ENCODE measurements around the gene CDK7. TPM values are rescaled to one million over a fixed set of nuclear protein-coding genes. Genes with fewer than 3 reads are reported as not detected.

The CDK7 gene
- total and polyA plus RNA-seq, 9 of the 15 experiments (the other 6 are each of a cell fraction or from before 2014, with no cell fraction given): 41.7 to 143 (median 65.3) TPM

DNA sequence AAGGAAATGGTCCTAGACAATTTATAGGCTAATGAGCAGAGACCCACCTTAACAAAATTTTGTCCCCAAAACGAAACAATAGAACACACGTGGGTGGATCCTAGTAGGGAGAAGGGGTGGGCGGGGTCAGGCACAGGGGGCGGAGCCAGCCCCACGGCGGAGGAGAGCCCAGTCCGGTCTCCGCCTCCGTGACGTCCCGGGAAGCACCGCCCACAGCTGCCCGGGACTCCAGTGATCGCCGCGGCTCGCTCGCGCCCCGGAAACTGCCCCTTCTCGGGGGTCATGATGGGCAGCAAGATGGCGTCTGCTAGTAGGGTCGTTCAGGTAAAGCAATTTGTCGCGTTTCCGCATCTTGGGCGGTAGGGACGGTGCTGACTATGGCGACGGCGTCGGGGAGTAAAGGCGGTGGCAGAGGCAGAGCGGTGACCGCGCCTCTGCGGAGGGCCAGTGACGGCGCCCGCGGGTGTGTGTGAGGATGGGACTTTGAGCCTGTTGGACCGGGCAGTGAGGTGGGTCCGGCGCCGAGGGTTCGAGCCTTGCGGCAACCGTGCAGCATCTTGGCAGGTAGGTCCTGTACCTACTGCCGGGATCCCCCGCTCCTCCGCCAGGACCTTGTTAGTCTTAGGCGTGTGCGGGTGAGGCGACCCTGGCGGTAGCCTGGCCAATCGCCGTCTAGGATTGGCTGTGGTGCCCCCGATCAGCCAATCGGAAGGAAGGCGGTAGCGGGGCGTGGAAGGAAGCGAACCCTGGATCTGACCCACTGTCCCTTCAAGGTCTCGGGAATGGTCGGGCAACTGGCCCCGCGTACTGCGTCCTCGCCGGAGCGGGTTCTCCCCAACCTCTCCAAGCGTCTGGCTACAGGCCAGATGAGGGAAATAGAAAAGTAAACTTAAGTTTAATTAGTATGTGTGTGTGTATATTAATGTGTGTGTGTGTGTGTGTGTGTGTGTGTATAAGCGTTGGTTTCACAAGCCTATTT, 16.8 kb upstream of the CDK7 start (continued):
- TF ChIP-seq, protein P1, sequence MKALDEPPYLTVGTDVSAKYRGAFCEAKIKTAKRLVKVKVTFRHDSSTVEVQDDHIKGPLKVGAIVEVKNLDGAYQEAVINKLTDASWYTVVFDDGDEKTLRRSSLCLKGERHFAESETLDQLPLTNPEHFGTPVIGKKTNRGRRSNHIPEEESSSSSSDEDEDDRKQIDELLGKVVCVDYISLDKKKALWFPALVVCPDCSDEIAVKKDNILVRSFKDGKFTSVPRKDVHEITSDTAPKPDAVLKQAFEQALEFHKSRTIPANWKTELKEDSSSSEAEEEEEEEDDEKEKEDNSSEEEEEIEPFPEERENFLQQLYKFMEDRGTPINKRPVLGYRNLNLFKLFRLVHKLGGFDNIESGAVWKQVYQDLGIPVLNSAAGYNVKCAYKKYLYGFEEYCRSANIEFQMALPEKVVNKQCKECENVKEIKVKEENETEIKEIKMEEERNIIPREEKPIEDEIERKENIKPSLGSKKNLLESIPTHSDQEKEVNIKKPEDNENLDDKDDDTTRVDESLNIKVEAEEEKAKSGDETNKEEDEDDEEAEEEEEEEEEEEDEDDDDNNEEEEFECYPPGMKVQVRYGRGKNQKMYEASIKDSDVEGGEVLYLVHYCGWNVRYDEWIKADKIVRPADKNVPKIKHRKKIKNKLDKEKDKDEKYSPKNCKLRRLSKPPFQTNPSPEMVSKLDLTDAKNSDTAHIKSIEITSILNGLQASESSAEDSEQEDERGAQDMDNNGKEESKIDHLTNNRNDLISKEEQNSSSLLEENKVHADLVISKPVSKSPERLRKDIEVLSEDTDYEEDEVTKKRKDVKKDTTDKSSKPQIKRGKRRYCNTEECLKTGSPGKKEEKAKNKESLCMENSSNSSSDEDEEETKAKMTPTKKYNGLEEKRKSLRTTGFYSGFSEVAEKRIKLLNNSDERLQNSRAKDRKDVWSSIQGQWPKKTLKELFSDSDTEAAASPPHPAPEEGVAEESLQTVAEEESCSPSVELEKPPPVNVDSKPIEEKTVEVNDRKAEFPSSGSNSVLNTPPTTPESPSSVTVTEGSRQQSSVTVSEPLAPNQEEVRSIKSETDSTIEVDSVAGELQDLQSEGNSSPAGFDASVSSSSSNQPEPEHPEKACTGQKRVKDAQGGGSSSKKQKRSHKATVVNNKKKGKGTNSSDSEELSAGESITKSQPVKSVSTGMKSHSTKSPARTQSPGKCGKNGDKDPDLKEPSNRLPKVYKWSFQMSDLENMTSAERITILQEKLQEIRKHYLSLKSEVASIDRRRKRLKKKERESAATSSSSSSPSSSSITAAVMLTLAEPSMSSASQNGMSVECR (CRISPR knock-in tag; IDR thresholded peaks at IDR 0.05): 0 out of 2 replicates have a peak, but pooled peaks have one; percentile 64
- TF ChIP-seq ZNF175 (CRISPR knock-in tag; IDR thresholded peaks at IDR 0.05; ENCODE audit: low read depth) (no peak), SUPT5H (IDR thresholded peaks at IDR 0.05) (peak; percentile 97), HIVEP1 (CRISPR knock-in tag; IDR thresholded peaks at IDR 0.05) (no peak), HDAC8 (tag; IDR thresholded peaks at IDR 0.05) (no peak), XRCC4 (IDR thresholded peaks at IDR 0.05; ENCODE audit: extremely low read depth, insufficient read depth, insufficient read length) (no peak), ZNF584 (CRISPR knock-in tag; IDR thresholded peaks at IDR 0.05; ENCODE audit: low read depth) (no peak), PTBP1 (IDR thresholded peaks at IDR 0.05; ENCODE audit: low read depth, low read length) (no peak), ZKSCAN8 (CRISPR knock-in tag; IDR thresholded peaks at IDR 0.05) (no peak), FOS (IDR thresholded peaks at IDR 0.05; ENCODE audit: extremely low read depth, insufficient read length) (peak; percentile 77), ZNF785 (CRISPR knock-in tag; IDR thresholded peaks at IDR 0.05) (no peak), NR3C1 (CRISPR knock-in tag; IDR thresholded peaks at IDR 0.05) (no peak), TEAD1 (CRISPR knock-in tag; IDR thresholded peaks at IDR 0.05) (0 out of 4 replicates have a peak, but pooled peaks of 1 of the 2 experiments have one; percentile 24), SIN3B (IDR thresholded peaks at IDR 0.05; ENCODE audit: low read depth) (peak; percentile 43; the same call in 1 of the 2 replicates)
- TF ChIP-seq, protein P2, sequence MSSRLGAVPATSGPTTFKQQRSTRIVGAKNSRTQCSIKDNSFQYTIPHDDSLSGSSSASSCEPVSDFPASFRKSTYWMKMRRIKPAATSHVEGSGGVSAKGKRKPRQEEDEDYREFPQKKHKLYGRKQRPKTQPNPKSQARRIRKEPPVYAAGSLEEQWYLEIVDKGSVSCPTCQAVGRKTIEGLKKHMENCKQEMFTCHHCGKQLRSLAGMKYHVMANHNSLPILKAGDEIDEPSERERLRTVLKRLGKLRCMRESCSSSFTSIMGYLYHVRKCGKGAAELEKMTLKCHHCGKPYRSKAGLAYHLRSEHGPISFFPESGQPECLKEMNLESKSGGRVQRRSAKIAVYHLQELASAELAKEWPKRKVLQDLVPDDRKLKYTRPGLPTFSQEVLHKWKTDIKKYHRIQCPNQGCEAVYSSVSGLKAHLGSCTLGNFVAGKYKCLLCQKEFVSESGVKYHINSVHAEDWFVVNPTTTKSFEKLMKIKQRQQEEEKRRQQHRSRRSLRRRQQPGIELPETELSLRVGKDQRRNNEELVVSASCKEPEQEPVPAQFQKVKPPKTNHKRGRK (tag; IDR thresholded peaks at IDR 0.05): no peak
- TF ChIP-seq, protein P3, sequence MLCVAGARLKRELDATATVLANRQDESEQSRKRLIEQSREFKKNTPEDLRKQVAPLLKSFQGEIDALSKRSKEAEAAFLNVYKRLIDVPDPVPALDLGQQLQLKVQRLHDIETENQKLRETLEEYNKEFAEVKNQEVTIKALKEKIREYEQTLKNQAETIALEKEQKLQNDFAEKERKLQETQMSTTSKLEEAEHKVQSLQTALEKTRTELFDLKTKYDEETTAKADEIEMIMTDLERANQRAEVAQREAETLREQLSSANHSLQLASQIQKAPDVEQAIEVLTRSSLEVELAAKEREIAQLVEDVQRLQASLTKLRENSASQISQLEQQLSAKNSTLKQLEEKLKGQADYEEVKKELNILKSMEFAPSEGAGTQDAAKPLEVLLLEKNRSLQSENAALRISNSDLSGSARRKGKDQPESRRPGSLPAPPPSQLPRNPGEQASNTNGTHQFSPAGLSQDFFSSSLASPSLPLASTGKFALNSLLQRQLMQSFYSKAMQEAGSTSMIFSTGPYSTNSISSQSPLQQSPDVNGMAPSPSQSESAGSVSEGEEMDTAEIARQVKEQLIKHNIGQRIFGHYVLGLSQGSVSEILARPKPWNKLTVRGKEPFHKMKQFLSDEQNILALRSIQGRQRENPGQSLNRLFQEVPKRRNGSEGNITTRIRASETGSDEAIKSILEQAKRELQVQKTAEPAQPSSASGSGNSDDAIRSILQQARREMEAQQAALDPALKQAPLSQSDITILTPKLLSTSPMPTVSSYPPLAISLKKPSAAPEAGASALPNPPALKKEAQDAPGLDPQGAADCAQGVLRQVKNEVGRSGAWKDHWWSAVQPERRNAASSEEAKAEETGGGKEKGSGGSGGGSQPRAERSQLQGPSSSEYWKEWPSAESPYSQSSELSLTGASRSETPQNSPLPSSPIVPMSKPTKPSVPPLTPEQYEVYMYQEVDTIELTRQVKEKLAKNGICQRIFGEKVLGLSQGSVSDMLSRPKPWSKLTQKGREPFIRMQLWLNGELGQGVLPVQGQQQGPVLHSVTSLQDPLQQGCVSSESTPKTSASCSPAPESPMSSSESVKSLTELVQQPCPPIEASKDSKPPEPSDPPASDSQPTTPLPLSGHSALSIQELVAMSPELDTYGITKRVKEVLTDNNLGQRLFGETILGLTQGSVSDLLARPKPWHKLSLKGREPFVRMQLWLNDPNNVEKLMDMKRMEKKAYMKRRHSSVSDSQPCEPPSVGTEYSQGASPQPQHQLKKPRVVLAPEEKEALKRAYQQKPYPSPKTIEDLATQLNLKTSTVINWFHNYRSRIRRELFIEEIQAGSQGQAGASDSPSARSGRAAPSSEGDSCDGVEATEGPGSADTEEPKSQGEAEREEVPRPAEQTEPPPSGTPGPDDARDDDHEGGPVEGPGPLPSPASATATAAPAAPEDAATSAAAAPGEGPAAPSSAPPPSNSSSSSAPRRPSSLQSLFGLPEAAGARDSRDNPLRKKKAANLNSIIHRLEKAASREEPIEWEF (CRISPR knock-in tag; IDR thresholded peaks at IDR 0.05): no peak

All from K562 (cell line).